HepG2 (cell line): Measurements from ENCODE around the gene MALRD1. TPM values are rescaled to one million over a fixed set of nuclear protein-coding genes. Genes with fewer than 3 reads are reported as not detected.

Experiments
- ATAC-seq: fragments of 200-7000 bp; cut with Tn5 transposase; 3 replicates; pipeline ENCODE4 v1.9.1; 2020; ENCODE audit warnings: mild to moderate bottlenecking, moderate library complexity
- BruUV-seq: library from RNA; stranded (reverse); fragments of 400-500 nt; replicated peaks from 2 replicates; lab custom pipeline; 2021; lab: Mats Ljungman, UMichigan
- CTCF ChIA-PET: fragments of 300-600 bp; formaldehyde crosslinking; extraction: SDS; loops from one replicate; lab custom pipeline; 2021; ENCODE audit warnings: low total read pairs, inconsistent platforms, low intra/inter-chr PET ratio; lab: Yijun Ruan, JAX
- POLR2A ChIA-PET: fragments of 350-600 bp; sonication (Branson Sonifier 250); formaldehyde crosslinking; loops from one replicate; lab custom pipeline; 2020; ENCODE audit warnings: antibody characterized with exemption, inconsistent platforms; lab: Yijun Ruan, JAX
- DNase-seq: peaks from one replicate; pipeline ENCODE4 v3.0.0-alpha.2; 2015; ENCODE audit warnings: low spot score
- FAIRE-seq: peaks from 3 replicates; lab custom pipeline; 2011; peaks lifted over from hg19 to GRCh38; lab: Jason Lieb, UNC
- H2AFZ ChIP-seq: one replicate; pipeline ENCODE4 v1.6.1; 2011; ENCODE audit warnings: low read length, inconsistent platforms
- H3K27ac ChIP-seq: fragments of 300-600 bp; 3 replicates; pipeline ENCODE4 v1.8.0; 2011; ENCODE audit warnings: mixed run types, mild to moderate bottlenecking, mixed read lengths, low read length, inconsistent platforms; ENCODE audit not compliant: insufficient read depth; ENCODE audit errors: extremely low read length
- H3K27me3 ChIP-seq, 2 experiments: fragments of 200-600 bp in 1 of 2; 2 replicates in 1 of 2; 3 replicates in 1 of 2; pipeline versions ENCODE4 v1.6.0 to v1.8.0; 2011; ENCODE audit warnings: low read length in 2 of 2, mild to moderate bottlenecking in 2 of 2, moderate library complexity in 2 of 2, inconsistent platforms in 1 of 2; ENCODE audit not compliant: insufficient read depth in 2 of 2, control insufficient read depth in 1 of 2
- H3K36me3 ChIP-seq, 2 experiments: fragments of 200-600 bp in 1 of 2; replicated peaks in 1 of 2; 2 replicates in 1 of 2; 3 replicates in 1 of 2; pipeline versions ENCODE4 v1.5.1 to v1.8.0; 2011; ENCODE audit warnings: low read length in 2 of 2, inconsistent platforms in 1 of 2; ENCODE audit not compliant: insufficient read depth in 2 of 2, control insufficient read depth in 1 of 2
- H3K4me1 ChIP-seq: 2 replicates; pipeline ENCODE4 v1.5.1; 2012; ENCODE audit warnings: low read length, inconsistent platforms; ENCODE audit not compliant: insufficient read depth
- H3K4me2 ChIP-seq: 2 replicates; pipeline ENCODE4 v1.6.0; 2011; ENCODE audit warnings: low read depth, low read length, inconsistent platforms
- H3K4me3 ChIP-seq, 3 experiments: fragments of 200-600 bp in 1 of 3; sonication (generic), shearing (Covaris generic) in 1 of 3; replicated peaks in 1 of 3; 2 replicates each; pipeline ENCODE4 v1.5.1; 2011 to 2016; ENCODE audit warnings: low read length in 3 of 3, inconsistent platforms in 2 of 3, low read depth in 2 of 3, mild to moderate bottlenecking in 2 of 3, control low read depth in 1 of 3, mixed read lengths in 1 of 3; ENCODE audit not compliant: insufficient read depth in 1 of 3
- H3K79me2 ChIP-seq: one replicate; pipeline ENCODE4 v1.6.1; 2011; ENCODE audit warnings: low read length, inconsistent platforms; ENCODE audit not compliant: insufficient read depth
- H3K9ac ChIP-seq: 2 replicates; pipeline ENCODE4 v1.6.0; 2011; ENCODE audit warnings: mild to moderate bottlenecking, low read depth, low read length, inconsistent platforms; ENCODE audit not compliant: insufficient read depth
- H3K9me3 ChIP-seq: 2 replicates; pipeline ENCODE4 v1.5.1; 2012; ENCODE audit warnings: mild to moderate bottlenecking, low read length
- H4K20me1 ChIP-seq: 2 replicates; pipeline ENCODE4 v1.6.0; 2011; ENCODE audit warnings: inconsistent platforms, mild to moderate bottlenecking, low read length, moderate library complexity; ENCODE audit not compliant: insufficient read depth
- CREBL2 ChIP-seq: sonication (generic); formaldehyde crosslinking; IDR thresholded peaks from 2 replicates; pipeline ENCODE4 v1.8.1; 2023; ENCODE audit warnings: missing genetic modification reagents, mild to moderate bottlenecking, borderline replicate concordance
- FOSL2 ChIP-seq: sonication (generic); formaldehyde crosslinking; IDR thresholded peaks from 2 replicates; pipeline ENCODE4 v1.4.0; 2020; ENCODE audit warnings: missing genetic modification reagents
- KAT2B ChIP-seq: fragments of 150-350 bp; IDR thresholded peaks from 2 replicates; pipeline ENCODE4 v1.6.1; 2014; ENCODE audit warnings: low read depth, low read length, borderline replicate concordance
- MEF2D ChIP-seq: sonication (generic); formaldehyde crosslinking; IDR thresholded peaks from 2 replicates; pipeline ENCODE4 v1.5.1; 2020; ENCODE audit warnings: mild to moderate bottlenecking, missing genetic modification reagents
- NR2F2 ChIP-seq: IDR thresholded peaks from 2 replicates; pipeline ENCODE4 v1.6.1; 2012; ENCODE audit warnings: low read depth, inconsistent platforms, borderline replicate concordance
- THAP9 ChIP-seq: sonication (generic); formaldehyde crosslinking; IDR thresholded peaks from 2 replicates; pipeline ENCODE4; 2020; ENCODE audit warnings: missing genetic modification reagents, mild to moderate bottlenecking, borderline replicate concordance
- TRIM24 ChIP-seq: sonication (generic); formaldehyde crosslinking; IDR thresholded peaks from 2 replicates; pipeline ENCODE4 v1.8.0; 2022; ENCODE audit warnings: mild to moderate bottlenecking, missing genetic modification reagents
- ZBTB34 ChIP-seq: sonication (generic); formaldehyde crosslinking; IDR thresholded peaks from 2 replicates; pipeline ENCODE4 v1.8.0; 2022; ENCODE audit warnings: mild to moderate bottlenecking, missing genetic modification reagents
- ZMYM3 ChIP-seq: sonication (generic); formaldehyde crosslinking; IDR thresholded peaks from 2 replicates; pipeline ENCODE4 v1.5.1; 2020; ENCODE audit warnings: mild to moderate bottlenecking, missing genetic modification reagents
- ZNF230 ChIP-seq: sonication (generic); formaldehyde crosslinking; IDR thresholded peaks from 2 replicates; pipeline ENCODE4 v1.4.0; 2020; ENCODE audit warnings: mild to moderate bottlenecking, missing genetic modification reagents
- ZNF232 ChIP-seq: sonication (generic); formaldehyde crosslinking; IDR thresholded peaks from 2 replicates; pipeline ENCODE4 v1.4.0; 2020; ENCODE audit warnings: missing genetic modification reagents, borderline replicate concordance
- ZNF414 ChIP-seq: sonication (generic); formaldehyde crosslinking; IDR thresholded peaks from 2 replicates; pipeline ENCODE4 v1.5.0; 2020; ENCODE audit warnings: missing genetic modification reagents
- ZNF510 ChIP-seq: sonication (generic); formaldehyde crosslinking; IDR thresholded peaks from 2 replicates; pipeline ENCODE4 v1.4.0; 2020; ENCODE audit warnings: low read depth, mild to moderate bottlenecking, missing genetic modification reagents
- ZNF614 ChIP-seq: IDR thresholded peaks from 2 replicates; pipeline ENCODE4 v1.6.1; 2018; ENCODE audit warnings: missing biosample characterization, missing genetic modification reagents, inconsistent platforms, borderline replicate concordance
- ZNF704 ChIP-seq: sonication (generic); formaldehyde crosslinking; IDR thresholded peaks from 2 replicates; pipeline ENCODE4 v1.8.1; 2023; ENCODE audit warnings: mild to moderate bottlenecking, inconsistent platforms, moderate library complexity, missing genetic modification reagents, borderline replicate concordance
- ZNF768 ChIP-seq: sonication (generic); formaldehyde crosslinking; IDR thresholded peaks from 2 replicates; pipeline ENCODE4 v1.4.0; 2020; ENCODE audit warnings: missing genetic modification reagents
- ZSCAN22 ChIP-seq: sonication (generic); formaldehyde crosslinking; IDR thresholded peaks from 2 replicates; pipeline ENCODE4 v1.4.0; 2020; ENCODE audit warnings: mild to moderate bottlenecking, missing genetic modification reagents
- WGBS: methylation state at CpG from one replicate; pipeline ENCODE4 v1.1.6; 2017; ENCODE audit warnings: low lambda C conversion rate; 5-methylcytosine and 5-hydroxymethylcytosine counted together
- in situ Hi-C: cut with HindIII; loops from 2 replicates; pipeline ENCODE4 v1.10.0; 2017; ENCODE audit warnings: low pct_unique_long_range_greater_than_20kb; ENCODE audit not compliant: extremely low pct_ligation_motif_present
- intact Hi-C: fragments of 100-400 bp; cut with micrococcal nuclease; formaldehyde crosslinking; loops from one replicate; pipeline ENCODE4 v1.10.0; 2022; ENCODE audit not compliant: unreplicated experiment
- polyA plus RNA-seq, 8 experiments: library from polyadenylated mRNA; depleted of rRNA in 3 of 8; stranded (reverse) in 7 of 8; unstranded in 1 of 8; fragments of >200 nt; fragmentation: Illumina TruSeq in 4 of 8; extraction: Trizol in 4 of 8; gene quantifications; 2 replicates each; pipeline versions ENCODE4 v1.2.1 to v1.2.3, GENCODE V29; 2011 to 2016; ENCODE audit warnings: low read depth in 4 of 8, missing spikeins in 1 of 8, mixed read lengths in 1 of 8; ENCODE audit not compliant: insufficient read depth in 1 of 8
- total RNA-seq, 5 experiments: library from RNA; depleted of rRNA; stranded (reverse); fragments of >200 nt; fragmentation: Illumina TruSeq; extraction: Trizol; gene quantifications; 2 replicates each; pipeline ENCODE4 v1.2.3, GENCODE V29; 2016; ENCODE audit warnings: low read depth in 1 of 5

MALRD1 gene
- total and polyA plus RNA-seq, 2 of the 13 experiments (the other 11 are each of a cell fraction or from before 2014, with no cell fraction given) = 5.7 to 15.4 TPM

GRCh38 chr10:19107406-19107805, 58.8 kb downstream of the MALRD1 start:
- ATAC-seq (no peak), DNase-seq (no peak), FAIRE-seq (no peak)
- Histone ChIP-seq H3K27me3 (no peaks in the 10 kb centered on the region), H3K4me3 (no peak overlapping the region), H3K9ac (no peak overlapping the region), H3K4me1 (no peaks in the 10 kb centered on the region), H3K36me3 (no peaks in the 10 kb centered on the region), H3K79me2 (no peaks in the 10 kb centered on the region), H2AFZ (no peak overlapping the region), H3K4me2 (no peak overlapping the region), H3K27ac (no peak overlapping the region), H4K20me1 (no peaks in the 10 kb centered on the region), H3K9me3 (peaks cover 12% of the 10 kb centered on the region; the same call in 1 of the 2 replicates)
- no TSS peak for BruUV-seq
- ChIA-PET CTCF (no interaction called here), POLR2A (no interaction called here)
- intact Hi-C loops (no loop called here), in situ Hi-C loops (no loop called here)
- 0% methylated on average over 1 of the region's 1 CpG for WGBS
- TF ChIP-seq ZSCAN22 (no peak), ZNF704 (CRISPR knock-in tag) (no peak), ZNF414 (CRISPR knock-in tag) (no peak), MEF2D (CRISPR knock-in tag) (no peak), ZNF510 (CRISPR knock-in tag) (no peak), KAT2B (no peak), NR2F2 (no peak), ZNF768 (CRISPR knock-in tag) (no peak), ZNF230 (CRISPR knock-in tag) (no peak), ZNF232 (CRISPR knock-in tag) (no peak), ZMYM3 (CRISPR knock-in tag) (no peak), FOSL2 (no peak), ZNF614 (CRISPR knock-in tag) (no peak), CREBL2 (CRISPR knock-in tag) (no peak), ZBTB34 (CRISPR knock-in tag) (no peak), THAP9 (CRISPR knock-in tag) (no peak), TRIM24 (CRISPR knock-in tag) (no peak)
